Trophoblast cell (in vitro differentiated cells and primary cell): ENCODE data around the gene CACNA1H.

Source experiments
- DNase-seq, 2 donors: peaks; one replicate each; pipeline ENCODE4 v3.0.0-alpha.2; 2016
- H2AFZ ChIP-seq: 2 replicates; pipeline ENCODE4 v1.6.1; 2013; ENCODE audit warnings: low read length, moderate library complexity, mild to moderate bottlenecking; ENCODE audit not compliant: insufficient read depth, poor library complexity
- H2AK5ac ChIP-seq: 2 replicates; pipeline ENCODE4 v1.6.1; 2013; ENCODE audit warnings: mild to moderate bottlenecking, low read length
- H2BK120ac ChIP-seq: 2 replicates; pipeline ENCODE4 v1.6.1; 2013; ENCODE audit warnings: low read length, mild to moderate bottlenecking, moderate library complexity; ENCODE audit not compliant: insufficient read depth, poor library complexity
- H2BK12ac ChIP-seq: 2 replicates; pipeline ENCODE4 v1.6.1; 2013; ENCODE audit warnings: mild to moderate bottlenecking, low read length, moderate library complexity
- H2BK5ac ChIP-seq: 2 replicates; pipeline ENCODE4 v1.6.1; 2013; ENCODE audit warnings: low read length, low read depth, moderate library complexity, mild to moderate bottlenecking; ENCODE audit not compliant: poor library complexity
- H3K14ac ChIP-seq: 2 replicates; pipeline ENCODE4 v1.6.1; 2013; ENCODE audit warnings: mild to moderate bottlenecking, low read length
- H3K18ac ChIP-seq: 2 replicates; pipeline ENCODE4 v1.6.1; 2013; ENCODE audit warnings: mild to moderate bottlenecking, low read length
- H3K23ac ChIP-seq: 2 replicates; pipeline ENCODE4 v1.6.1; 2013; ENCODE audit warnings: low read length
- H3K27ac ChIP-seq: 2 replicates; pipeline ENCODE4 v1.5.1; 2013; ENCODE audit warnings: low read depth, mild to moderate bottlenecking, inconsistent platforms, low read length, moderate library complexity
- H3K27me3 ChIP-seq: 2 replicates; pipeline ENCODE4 v1.6.1; 2013; ENCODE audit warnings: inconsistent platforms, mild to moderate bottlenecking, low read length, moderate library complexity; ENCODE audit not compliant: insufficient read depth
- H3K36me3 ChIP-seq, 2 experiments: 1 replicate in 1 of 2; 2 replicates in 1 of 2; pipeline ENCODE4 v1.6.1; 2013; ENCODE audit warnings: low read length in 2 of 2, mild to moderate bottlenecking in 2 of 2, moderate library complexity in 1 of 2; ENCODE audit not compliant: insufficient read depth in 2 of 2, control insufficient read depth in 1 of 2
- H3K4ac ChIP-seq: 2 replicates; pipeline ENCODE4 v1.6.1; 2013; ENCODE audit warnings: low read depth, mild to moderate bottlenecking, low read length, moderate library complexity
- H3K4me1 ChIP-seq, 2 experiments: 1 replicate in 1 of 2; 2 replicates in 1 of 2; pipeline ENCODE4 v1.6.1; 2013; ENCODE audit warnings: low read length in 2 of 2, mild to moderate bottlenecking in 2 of 2, moderate library complexity in 1 of 2; ENCODE audit not compliant: insufficient read depth in 2 of 2, control insufficient read depth in 1 of 2
- H3K4me2 ChIP-seq: 2 replicates; pipeline ENCODE4 v1.6.1; 2013; ENCODE audit warnings: inconsistent platforms, mild to moderate bottlenecking, low read length, moderate library complexity
- H3K4me3 ChIP-seq: 2 replicates; pipeline ENCODE4 v1.5.1; 2013; ENCODE audit warnings: mild to moderate bottlenecking, low read depth, low read length, inconsistent platforms
- H3K79me1 ChIP-seq: one replicate; pipeline ENCODE4 v1.6.1; 2013; ENCODE audit warnings: low read length
- H3K79me2 ChIP-seq: 2 replicates; pipeline ENCODE4 v1.6.1; 2013; ENCODE audit warnings: low read length, mild to moderate bottlenecking; ENCODE audit not compliant: control insufficient read depth, insufficient read depth, poor library complexity
- H3K9ac ChIP-seq: 2 replicates; pipeline ENCODE4 v1.6.1; 2013; ENCODE audit warnings: mild to moderate bottlenecking, low read length
- H3K9me3 ChIP-seq: 2 replicates; pipeline ENCODE4 v1.6.1; 2013; ENCODE audit warnings: low read depth, mild to moderate bottlenecking, control low read depth, inconsistent platforms, low read length; ENCODE audit not compliant: insufficient read depth
- H4K12ac ChIP-seq: 2 replicates; pipeline ENCODE4 v1.6.1; 2013; ENCODE audit warnings: low read depth, mild to moderate bottlenecking, low read length, moderate library complexity
- H4K8ac ChIP-seq: 2 replicates; pipeline ENCODE4 v1.6.1; 2013; ENCODE audit warnings: low read depth, mild to moderate bottlenecking, low read length, moderate library complexity
- H4K91ac ChIP-seq: one replicate; pipeline ENCODE4 v1.6.1; 2013; ENCODE audit warnings: low read depth, mild to moderate bottlenecking, low read length, moderate library complexity
- WGBS: extraction: QIAGEN DNeasy Blood & Tissue Kit; methylation state at CpG from one replicate; pipeline ENCODE4 v1.1.7; 2013; ENCODE audit warnings: missing lambda C conversion rate; ENCODE audit not compliant: insufficient read length, insufficient coverage; ENCODE audit errors: extremely low coverage; 5-methylcytosine and 5-hydroxymethylcytosine counted together

The CACNA1H gene

DNA sequence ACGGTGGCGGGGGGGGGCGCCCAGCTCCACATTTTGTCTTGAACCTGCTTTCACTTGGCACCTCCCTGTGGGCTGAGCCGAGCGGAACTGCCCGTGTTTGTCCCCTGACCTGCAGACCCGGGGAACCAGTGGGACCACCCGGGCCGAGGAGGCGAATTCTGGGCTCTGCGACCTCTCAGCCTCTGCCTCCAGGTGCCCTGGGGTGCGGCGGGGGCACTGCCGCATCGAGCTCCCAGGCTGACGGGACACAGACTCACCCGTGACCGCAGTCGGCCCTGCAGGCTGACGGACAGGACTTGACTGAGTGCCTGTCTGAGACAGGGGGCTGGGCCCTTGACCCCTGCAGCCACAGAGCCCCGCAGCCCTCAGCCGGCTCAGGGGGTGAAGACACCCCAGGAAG lies 45.8 kb upstream of the CACNA1H start:
- Histone ChIP-seq H2BK5ac (no peak overlapping the region), H3K4me2 (no peak overlapping the region), H3K79me1 (peaks cover 3% of the 10 kb centered on the region), H2BK12ac (no peak overlapping the region), H3K9me3 (no peaks in the 10 kb centered on the region), H3K36me3 (no peaks in the 10 kb centered on the region), H3K27me3 (no peaks in the 10 kb centered on the region), H3K79me2 (no peaks in the 10 kb centered on the region), H3K14ac (no peak overlapping the region), H4K91ac (no peak overlapping the region), H4K8ac (no peak overlapping the region), H3K4ac (no peak overlapping the region), H3K4me1 (peaks cover 6% of the 10 kb centered on the region in 2 experiments), H3K27ac (no peak overlapping the region), H2BK120ac (no peak overlapping the region), H3K23ac (no peak overlapping the region), H2AK5ac (no peak overlapping the region), H4K12ac (no peak overlapping the region), H2AFZ (no peak overlapping the region), H3K4me3 (no peak overlapping the region), H3K9ac (no peak overlapping the region), H3K18ac (no peak overlapping the region)
- DNase-seq, result no peak
- no CpG with 5 or more reads among the region's 22 CpGs for WGBS

DNA sequence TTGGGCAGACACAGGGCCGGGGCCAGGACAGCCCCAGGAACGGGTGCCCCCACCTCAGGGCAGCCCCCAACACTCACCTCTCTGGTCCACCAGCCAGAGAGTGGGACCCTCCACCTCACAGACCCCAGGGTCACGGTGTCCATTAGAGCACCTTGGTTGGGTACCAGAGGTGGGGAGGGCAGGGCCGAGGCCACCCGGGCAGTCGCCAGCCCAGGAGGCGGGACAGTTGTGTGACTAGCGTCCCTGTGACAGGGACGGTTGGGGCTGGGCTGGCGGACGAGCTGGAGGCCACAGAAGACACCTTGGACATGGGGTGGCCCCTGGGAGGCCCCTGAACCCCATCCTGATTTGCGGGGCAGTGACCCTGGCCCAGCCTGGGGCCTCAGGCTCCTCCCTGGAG lies 45.2 kb upstream of the CACNA1H start:
- H3K4me1 ChIP-seq, result peaks cover 6% of the 10 kb centered on the region in 2 experiments
- no peak overlapping the region for H2AK5ac ChIP-seq
- no peak overlapping the region for H2BK5ac ChIP-seq
- no peaks in the 10 kb centered on the region for H3K79me2 ChIP-seq
- H3K9ac ChIP-seq, result no peak overlapping the region
- no peak overlapping the region for H3K4ac ChIP-seq
- no peaks in the 10 kb centered on the region for H3K27me3 ChIP-seq
- H2BK12ac ChIP-seq, result no peak overlapping the region
- H3K9me3 ChIP-seq, result no peaks in the 10 kb centered on the region
- no peak overlapping the region for H4K8ac ChIP-seq
- no peak for DNase-seq
- no peak overlapping the region for H4K12ac ChIP-seq
- H3K14ac ChIP-seq, result no peak overlapping the region
- H3K79me1 ChIP-seq, result peaks cover 3% of the 10 kb centered on the region
- H4K91ac ChIP-seq, result no peak overlapping the region
- H3K4me2 ChIP-seq, result no peak overlapping the region
- no CpG with 5 or more reads among the region's 12 CpGs for WGBS
- H3K27ac ChIP-seq, result no peak overlapping the region
- H3K4me3 ChIP-seq, result no peak overlapping the region
- no peak overlapping the region for H2BK120ac ChIP-seq
- H3K23ac ChIP-seq, result no peak overlapping the region
- no peak overlapping the region for H2AFZ ChIP-seq
- H3K18ac ChIP-seq, result no peak overlapping the region
- no peaks in the 10 kb centered on the region for H3K36me3 ChIP-seq

DNA sequence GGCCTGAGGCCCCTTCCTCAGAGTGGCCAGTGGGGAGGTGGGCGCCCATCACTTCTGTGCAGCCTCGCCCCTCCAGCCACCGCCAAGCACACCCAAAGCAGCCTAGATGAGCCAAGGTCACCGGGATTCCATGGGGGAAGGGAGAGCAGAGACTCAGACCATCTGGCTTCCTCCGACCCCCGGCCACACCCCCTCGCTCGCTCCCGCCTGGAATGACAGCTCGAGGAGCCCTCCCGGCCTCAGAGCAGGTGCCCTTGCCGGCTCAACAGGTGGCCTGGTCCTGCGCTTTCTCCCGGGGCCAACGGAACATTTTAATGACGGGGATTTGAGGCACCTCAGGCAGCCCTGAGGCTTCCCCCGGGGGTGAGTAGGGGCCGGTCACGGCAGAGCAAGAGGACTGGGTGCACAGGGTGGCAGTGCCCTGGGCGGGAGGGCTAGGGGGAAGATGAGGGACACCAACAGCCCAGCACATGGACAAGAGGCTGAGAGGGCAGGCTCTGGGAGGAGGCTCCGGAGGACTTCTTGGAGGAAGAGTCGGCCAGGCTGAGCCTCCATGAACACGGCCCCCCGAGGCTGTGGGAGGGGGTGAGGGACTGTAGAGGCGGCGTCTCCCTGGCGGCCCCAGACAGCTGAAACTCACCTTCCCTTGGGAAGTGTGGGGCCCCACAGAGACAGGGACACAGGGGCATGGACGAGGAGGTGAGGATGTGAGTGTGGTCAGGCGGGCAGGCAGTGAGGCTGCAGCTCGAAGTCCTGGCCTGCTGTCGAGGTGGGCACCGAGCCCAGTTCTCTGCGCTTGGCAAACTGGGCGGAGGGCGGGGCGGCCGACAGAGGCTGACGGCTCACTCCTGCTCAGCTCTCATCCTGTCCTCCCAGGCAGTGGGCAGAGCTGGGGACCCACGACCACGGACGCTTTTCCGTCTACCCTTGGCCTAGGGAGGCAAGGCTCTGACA lies 44.3 kb upstream of the CACNA1H start:
- no peak overlapping the region for H3K18ac ChIP-seq
- H2BK12ac ChIP-seq, result no peak overlapping the region
- H2BK120ac ChIP-seq, result no peak overlapping the region
- no peaks in the 10 kb centered on the region for H3K4me1 ChIP-seq
- no peaks in the 10 kb centered on the region for H3K79me1 ChIP-seq
- H3K14ac ChIP-seq, result no peak overlapping the region
- no peaks in the 10 kb centered on the region for H3K36me3 ChIP-seq
- no peak overlapping the region for H3K27ac ChIP-seq
- H3K79me2 ChIP-seq, result no peaks in the 10 kb centered on the region
- H3K4me2 ChIP-seq, result no peak overlapping the region
- no peaks in the 10 kb centered on the region for H3K27me3 ChIP-seq
- H2BK5ac ChIP-seq, result no peak overlapping the region
- no peak overlapping the region for H4K91ac ChIP-seq
- no peak overlapping the region for H3K4ac ChIP-seq
- H2AFZ ChIP-seq, result no peak overlapping the region
- no CpG with 5 or more reads among the region's 42 CpGs for WGBS
- no peak for DNase-seq
- H3K23ac ChIP-seq, result no peak overlapping the region
- peaks cover 2% of the 10 kb centered on the region for H3K9me3 ChIP-seq
- no peak overlapping the region for H3K4me3 ChIP-seq
- no peak overlapping the region for H4K8ac ChIP-seq
- no peak overlapping the region for H2AK5ac ChIP-seq
- no peak overlapping the region for H4K12ac ChIP-seq
- H3K9ac ChIP-seq, result no peak overlapping the region

DNA sequence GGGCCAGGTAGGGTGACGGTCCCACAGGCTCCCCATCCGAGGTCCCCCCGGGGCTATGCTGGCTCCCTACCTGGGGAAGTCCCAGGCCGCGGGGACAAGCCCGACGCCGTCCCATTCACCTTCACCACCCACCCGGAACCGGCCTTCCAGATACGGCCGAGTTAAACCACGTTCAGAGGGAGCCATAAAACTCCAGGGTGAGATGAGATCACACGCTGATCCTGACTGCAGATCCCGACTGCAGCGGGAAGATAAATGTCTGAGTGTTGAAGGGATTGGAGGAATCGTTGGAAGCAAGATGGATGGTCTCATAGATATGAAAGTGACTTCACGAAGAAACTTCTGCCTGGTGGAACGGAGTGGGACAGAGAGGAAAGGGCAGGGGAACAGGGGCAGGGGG lies 43.3 kb upstream of the CACNA1H start:
- Histone ChIP-seq H3K4me2 (no peak overlapping the region), H4K12ac (no peak overlapping the region), H3K27ac (no peak overlapping the region), H3K36me3 (no peaks in the 10 kb centered on the region), H3K9me3 (peaks cover 2% of the 10 kb centered on the region), H3K4me1 (no peaks in the 10 kb centered on the region), H4K8ac (no peak overlapping the region), H3K4me3 (no peak overlapping the region), H2AFZ (no peak overlapping the region), H3K18ac (no peak overlapping the region), H3K27me3 (no peaks in the 10 kb centered on the region), H4K91ac (no peak overlapping the region), H2AK5ac (no peak overlapping the region), H3K23ac (no peak overlapping the region), H3K4ac (no peak overlapping the region), H3K14ac (no peak overlapping the region), H2BK120ac (no peak overlapping the region), H3K79me1 (no peaks in the 10 kb centered on the region), H2BK12ac (no peak overlapping the region), H3K79me2 (no peaks in the 10 kb centered on the region), H3K9ac (no peak overlapping the region), H2BK5ac (no peak overlapping the region)
- WGBS, result no CpG with 5 or more reads among the region's 19 CpGs
- DNase-seq, result no peak
